Measurements from ENCODE around the gene PDAP1. TPM values are rescaled to one million over a fixed set of nuclear protein-coding genes. Genes with fewer than 3 reads are reported as not detected.

Gene PDAP1
- polyA plus RNA-seq, 1 donor (not counting 4 experiments of a cell fraction or from before 2014, with no cell fraction given) = 99.1 TPM

DNA sequence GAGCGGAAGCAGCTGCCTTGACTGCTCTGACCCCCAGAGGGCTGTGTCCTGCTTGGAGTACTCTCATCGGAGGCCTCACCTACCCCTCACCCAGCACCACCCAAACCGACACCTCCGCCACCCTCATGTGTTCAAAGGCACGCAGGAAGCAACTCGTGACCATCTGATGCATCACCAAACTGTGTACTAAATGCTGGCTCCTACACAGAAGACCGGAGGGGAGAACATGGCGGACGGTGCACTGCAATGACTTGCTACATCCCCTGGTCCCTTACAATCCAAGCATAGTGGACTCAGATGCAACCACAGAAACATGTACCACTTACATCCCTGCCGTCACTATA is 3.4 kb downstream of the PDAP1 start:
- H3K9ac ChIP-seq (ENCODE audit: control insufficient read depth, extremely low read depth, insufficient read depth, low read length) = no peak overlapping the region
- no peaks in the 10 kb centered on the region for H3K9me1 ChIP-seq (ENCODE audit: control insufficient read depth, extremely low read depth, insufficient read depth, low read length)
- peaks cover 21% of the 10 kb centered on the region for H3K4me1 ChIP-seq (ENCODE audit: control insufficient read depth, extremely low read depth, insufficient read depth, low read length)
- peaks cover 24% of the 10 kb centered on the region for H4K20me1 ChIP-seq (ENCODE audit: control insufficient read depth, extremely low read depth, insufficient read depth, low read length)
- peaks cover 72% of the 10 kb centered on the region for H3K79me2 ChIP-seq (ENCODE audit: control insufficient read depth, insufficient read depth, low read length)
- H2AFZ ChIP-seq (ENCODE audit: control insufficient read depth, low read length) = no peak overlapping the region
- TF ChIP-seq, protein P1, sequence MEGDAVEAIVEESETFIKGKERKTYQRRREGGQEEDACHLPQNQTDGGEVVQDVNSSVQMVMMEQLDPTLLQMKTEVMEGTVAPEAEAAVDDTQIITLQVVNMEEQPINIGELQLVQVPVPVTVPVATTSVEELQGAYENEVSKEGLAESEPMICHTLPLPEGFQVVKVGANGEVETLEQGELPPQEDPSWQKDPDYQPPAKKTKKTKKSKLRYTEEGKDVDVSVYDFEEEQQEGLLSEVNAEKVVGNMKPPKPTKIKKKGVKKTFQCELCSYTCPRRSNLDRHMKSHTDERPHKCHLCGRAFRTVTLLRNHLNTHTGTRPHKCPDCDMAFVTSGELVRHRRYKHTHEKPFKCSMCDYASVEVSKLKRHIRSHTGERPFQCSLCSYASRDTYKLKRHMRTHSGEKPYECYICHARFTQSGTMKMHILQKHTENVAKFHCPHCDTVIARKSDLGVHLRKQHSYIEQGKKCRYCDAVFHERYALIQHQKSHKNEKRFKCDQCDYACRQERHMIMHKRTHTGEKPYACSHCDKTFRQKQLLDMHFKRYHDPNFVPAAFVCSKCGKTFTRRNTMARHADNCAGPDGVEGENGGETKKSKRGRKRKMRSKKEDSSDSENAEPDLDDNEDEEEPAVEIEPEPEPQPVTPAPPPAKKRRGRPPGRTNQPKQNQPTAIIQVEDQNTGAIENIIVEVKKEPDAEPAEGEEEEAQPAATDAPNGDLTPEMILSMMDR (optimal IDR thresholded peaks at IDR 0.05 in 1 of 3, IDR thresholded peaks at IDR 0.05 in 1 of 3, conservative IDR thresholded peaks at IDR 0.05 in 1 of 3; ENCODE audit: extremely low read depth in 1 of 3, insufficient read depth in 2 of 3, low read length in 3 of 3) = no peak
- no peak for TF ChIP-seq EZH2 (IDR thresholded peaks at IDR 0.05; ENCODE audit: low read length)
- no peaks in the 10 kb centered on the region for H3K9me3 ChIP-seq (ENCODE audit: control insufficient read depth, low read depth, low read length)
- DNase-seq (ENCODE audit: low read depth, low spot score) = no peak
- H3K27me3 ChIP-seq (ENCODE audit: control insufficient read depth, extremely low read depth, insufficient read depth, low read length) = no peaks in the 10 kb centered on the region
- no peak overlapping the region for H3K4me2 ChIP-seq (ENCODE audit: control insufficient read depth, extremely low read depth, insufficient read depth, low read depth, low read length)
- H3K36me3 ChIP-seq (ENCODE audit: control insufficient read depth in 2 of 2, extremely low read depth in 1 of 2, insufficient read depth in 2 of 2, low read length in 2 of 2) = peaks cover 19 to 47% of the 10 kb centered on the region in 2 experiments
- H3K27ac ChIP-seq (ENCODE audit: control insufficient read depth, insufficient read depth, low read length) = no peak overlapping the region
- FAIRE-seq = no peak
- dilution Hi-C loops (cut with MboI; ENCODE audit: extremely low pct_ligation_motif_present, low sequenced_read_pairs) = no loop called here
- no peak overlapping the region for H3K4me3 ChIP-seq (ENCODE audit: control insufficient read depth in 2 of 3, extremely low read depth in 1 of 3, insufficient read depth in 2 of 3, low read depth in 1 of 3, low read length in 3 of 3)

DNA sequence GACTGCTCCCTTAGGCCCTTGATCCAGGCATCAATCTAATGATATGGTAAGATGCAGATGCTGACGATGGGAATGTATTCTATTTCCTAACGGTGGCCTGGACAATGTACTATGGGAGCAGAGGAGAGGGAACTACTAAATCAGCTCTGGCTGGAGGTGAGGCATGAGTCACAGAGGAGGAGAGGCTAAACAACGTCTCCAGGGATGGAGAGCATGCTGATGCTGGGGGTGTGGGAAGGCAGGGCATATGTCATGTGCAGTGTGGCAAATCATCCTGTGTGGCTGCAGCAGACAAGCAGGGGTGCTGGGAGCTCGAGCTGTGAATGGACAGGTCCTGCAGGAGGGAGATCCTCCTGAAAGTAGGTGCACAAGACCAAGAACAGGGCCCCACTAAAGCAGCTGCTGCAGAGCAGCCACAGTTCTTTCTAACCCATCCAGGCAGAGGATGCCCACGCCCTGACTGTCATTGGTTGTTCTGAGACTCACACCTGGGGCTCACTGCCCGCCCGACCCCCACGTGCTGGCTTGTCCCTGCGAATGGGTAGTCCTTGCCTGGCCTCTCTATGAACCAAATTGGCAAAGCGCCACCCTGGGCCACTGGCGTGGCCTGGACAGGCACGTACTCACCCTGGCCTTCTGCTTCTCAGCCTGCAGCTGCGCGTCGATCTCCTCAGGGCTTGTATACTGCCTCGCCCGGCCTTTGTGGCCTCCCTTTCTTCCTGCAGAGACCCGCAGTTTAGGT is 4.0 kb downstream of the PDAP1 start:
- Histone ChIP-seq H3K9me1 (ENCODE audit: control insufficient read depth, extremely low read depth, insufficient read depth, low read length) (no peaks in the 10 kb centered on the region), H3K36me3 (ENCODE audit: control insufficient read depth in 2 of 2, extremely low read depth in 1 of 2, insufficient read depth in 2 of 2, low read length in 2 of 2) (peaks cover 24 to 50% of the 10 kb centered on the region in 2 experiments), H3K9ac (ENCODE audit: control insufficient read depth, extremely low read depth, insufficient read depth, low read length) (no peak overlapping the region), H3K27ac (ENCODE audit: control insufficient read depth, insufficient read depth, low read length) (no peak overlapping the region), H3K79me2 (ENCODE audit: control insufficient read depth, insufficient read depth, low read length) (peaks cover 67% of the 10 kb centered on the region), H3K4me3 (ENCODE audit: control insufficient read depth in 2 of 3, extremely low read depth in 1 of 3, insufficient read depth in 2 of 3, low read depth in 1 of 3, low read length in 3 of 3) (no peak overlapping the region), H3K27me3 (ENCODE audit: control insufficient read depth, extremely low read depth, insufficient read depth, low read length) (no peaks in the 10 kb centered on the region), H3K4me1 (ENCODE audit: control insufficient read depth, extremely low read depth, insufficient read depth, low read length) (peaks cover 18% of the 10 kb centered on the region), H3K9me3 (ENCODE audit: control insufficient read depth, low read depth, low read length) (no peaks in the 10 kb centered on the region), H2AFZ (ENCODE audit: control insufficient read depth, low read length) (no peak overlapping the region), H4K20me1 (ENCODE audit: control insufficient read depth, extremely low read depth, insufficient read depth, low read length) (peaks cover 25% of the 10 kb centered on the region), H3K4me2 (ENCODE audit: control insufficient read depth, extremely low read depth, insufficient read depth, low read depth, low read length) (no peak overlapping the region)
- FAIRE-seq = no peak
- dilution Hi-C loops (cut with MboI; ENCODE audit: extremely low pct_ligation_motif_present, low sequenced_read_pairs) = no loop called here
- DNase-seq (ENCODE audit: low read depth, low spot score) = no peak
- TF ChIP-seq, protein P1 (optimal IDR thresholded peaks at IDR 0.05 in 1 of 3, IDR thresholded peaks at IDR 0.05 in 1 of 3, conservative IDR thresholded peaks at IDR 0.05 in 1 of 3; ENCODE audit: extremely low read depth in 1 of 3, insufficient read depth in 2 of 3, low read length in 3 of 3) = no peak
- no peak for TF ChIP-seq EZH2 (IDR thresholded peaks at IDR 0.05; ENCODE audit: low read length)
